Measurements from ENCODE around the gene ARHGEF16. TPM values are rescaled to one million over a fixed set of nuclear protein-coding genes. Genes with fewer than 3 reads are reported as not detected.

ARHGEF16 gene
- polyA plus RNA-seq, 3 donors, result 1.2 to 9.0 (median 4.6) TPM

GRCh38 chr1:3502641-3503524, 48.4 kb downstream of the ARHGEF16 start:
- no peak overlapping the region for H3K27ac ChIP-seq (ENCODE audit: low read depth, low read length)
- 89 to 93% (median 90%) methylated on average over 22 of the region's 22 CpGs for WGBS, 3 donors

- WGBS, 3 donors, result 85 to 88% (median 88%) methylated on average over 8 of the region's 8 CpGs
- no peak overlapping the region for H3K27ac ChIP-seq (ENCODE audit: low read depth, low read length)
These were observed 49.0 kb downstream of the ARHGEF16 start for GRCh38 chr1:3503525-3503886.

- 59 to 85% (median 63%) methylated on average over 30 to 31 of the region's 31 CpGs for WGBS, 3 donors
- no peak overlapping the region for H3K27ac ChIP-seq (ENCODE audit: low read depth, low read length)
These were observed 49.8 kb downstream of the ARHGEF16 start for GRCh38 chr1:3504151-3504821.

GRCh38 chr1:3504822-3505153, 50.3 kb downstream of the ARHGEF16 start:
- 73 to 78% (median 75%) methylated on average over 7 of the region's 7 CpGs for WGBS, 3 donors
- no peak overlapping the region for H3K27ac ChIP-seq (ENCODE audit: low read depth, low read length)

- WGBS, 3 donors, result 74 to 86% (median 82%) methylated on average over 17 to 20 of the region's 20 CpGs
- H3K27ac ChIP-seq (ENCODE audit: low read depth, low read length), result no peak overlapping the region
These were observed 50.7 kb downstream of the ARHGEF16 start for GRCh38 chr1:3505161-3505560.

GRCh38 chr1:3506041-3506440, 51.6 kb downstream of the ARHGEF16 start:
- 92 to 96% (median 95%) methylated on average over 14 to 15 of the region's 15 CpGs for WGBS, 3 donors
- no peak overlapping the region for H3K27ac ChIP-seq (ENCODE audit: low read depth, low read length)

GRCh38 chr1:3506943-3507342, 52.5 kb downstream of the ARHGEF16 start:
- H3K27ac ChIP-seq (ENCODE audit: low read depth, low read length), result no peak overlapping the region
- WGBS, 3 donors, result 83 to 95% (median 94%) methylated on average over 7 of the region's 7 CpGs

- WGBS, 3 donors, result 81 to 90% (median 89%) methylated on average over 11 of the region's 11 CpGs
- H3K27ac ChIP-seq (ENCODE audit: low read depth, low read length), result no peak overlapping the region
These were observed 53.3 kb downstream of the ARHGEF16 start for GRCh38 chr1:3507636-3508275.

- 90 to 95% (median 94%) methylated on average over 32 to 33 of the region's 33 CpGs for WGBS, 3 donors
- no peak overlapping the region for H3K27ac ChIP-seq (ENCODE audit: low read depth, low read length)
These were observed 54.4 kb downstream of the ARHGEF16 start for GRCh38 chr1:3508757-3509415.

GRCh38 chr1:3509721-3510120, 55.3 kb downstream of the ARHGEF16 start:
- H3K27ac ChIP-seq (ENCODE audit: low read depth, low read length), result no peak overlapping the region
- WGBS, 3 donors, result 87 to 93% (median 93%) methylated on average over 19 to 21 of the region's 21 CpGs

- WGBS, 3 donors, result 88 to 92% (median 92%) methylated on average over 29 to 32 of the region's 32 CpGs
- no peak overlapping the region for H3K27ac ChIP-seq (ENCODE audit: low read depth, low read length)
These were observed 55.9 kb downstream of the ARHGEF16 start for GRCh38 chr1:3510136-3510955.

GRCh38 chr1:3510956-3511250, 56.4 kb downstream of the ARHGEF16 start:
- 86 to 96% (median 94%) methylated on average over 12 of the region's 12 CpGs for WGBS, 3 donors
- no peak overlapping the region for H3K27ac ChIP-seq (ENCODE audit: low read depth, low read length)

- H3K27ac ChIP-seq (ENCODE audit: low read depth, low read length), result no peak overlapping the region
- WGBS, 3 donors, result 90 to 96% (median 95%) methylated on average over 16 of the region's 16 CpGs
These were observed 56.8 kb downstream of the ARHGEF16 start for GRCh38 chr1:3511306-3511705.

- H3K27ac ChIP-seq (ENCODE audit: low read depth, low read length), result no peak overlapping the region
- 90 to 98% (median 96%) methylated on average over 15 of the region's 15 CpGs for WGBS, 3 donors
These were observed 57.4 kb downstream of the ARHGEF16 start for GRCh38 chr1:3511856-3512255.

- H3K27ac ChIP-seq (ENCODE audit: low read depth, low read length), result no peak overlapping the region
- 85 to 95% (median 94%) methylated on average over 16 to 17 of the region's 17 CpGs for WGBS, 3 donors
These were observed 59.9 kb downstream of the ARHGEF16 start for GRCh38 chr1:3514404-3514803.

- 86 to 95% (median 92%) methylated on average over 11 to 12 of the region's 12 CpGs for WGBS, 3 donors
- no peak overlapping the region for H3K27ac ChIP-seq (ENCODE audit: low read depth, low read length)
These were observed 60.8 kb downstream of the ARHGEF16 start for GRCh38 chr1:3515272-3515671.

GRCh38 chr1:3515774-3516480, 61.5 kb downstream of the ARHGEF16 start:
- 62 to 82% (median 65%) methylated on average over 19 of the region's 19 CpGs for WGBS, 3 donors
- H3K27ac ChIP-seq (ENCODE audit: low read depth, low read length), result no peak overlapping the region

- WGBS, 3 donors, result 70 to 88% (median 85%) methylated on average over 14 to 15 of the region's 15 CpGs
- H3K27ac ChIP-seq (ENCODE audit: low read depth, low read length), result no peak overlapping the region
These were observed 62.0 kb downstream of the ARHGEF16 start for GRCh38 chr1:3516481-3516869.
